Endothelial cell of umbilical vein (primary cell): Measurements from ENCODE around the gene KCNJ12. TPM values are rescaled to one million over a fixed set of nuclear protein-coding genes. Genes with fewer than 3 reads are reported as not detected.
"Not testable (repeated sequence)": the region's sequence is repeated elsewhere in the genome, so short reads cannot be mapped to it uniquely, and the experiment has no call there.

Source experiments
- BruUV-seq: library from RNA; stranded (reverse); fragments of 400-500 nt; replicated peaks from 2 replicates; lab custom pipeline; 2021; lab: Mats Ljungman, UMichigan
- CTCF ChIA-PET: fragments of 300-600, 350-600 bp; sonication (Branson Sonifier 250); formaldehyde crosslinking; loops from one replicate; lab custom pipeline; 2021; ENCODE audit warnings: antibody characterized with exemption, inconsistent platforms; lab: Charles Lee
- POLR2A ChIA-PET: fragments of 300-600, 350-600 bp; sonication (Branson Sonifier 250); formaldehyde crosslinking; loops from one replicate; lab custom pipeline; 2021; ENCODE audit warnings: antibody characterized with exemption, inconsistent platforms; lab: Charles Lee
- DNase-seq: peaks from one replicate; pipeline ENCODE4 v3.0.0-alpha.2; 2011; ENCODE audit warnings: low read depth, low spot score
- FAIRE-seq: peaks from 2 replicates; lab custom pipeline; 2011; peaks lifted over from hg19 to GRCh38; lab: Jason Lieb, UNC
- H2AFZ ChIP-seq: 2 replicates; pipeline ENCODE4 v1.6.0; 2012; ENCODE audit warnings: low read depth, low read length, control low read depth, inconsistent platforms
- H3K27ac ChIP-seq: 2 replicates; pipeline ENCODE4 v1.5.1; 2011; ENCODE audit warnings: low read depth, mild to moderate bottlenecking, control low read depth, low read length, moderate library complexity; ENCODE audit not compliant: insufficient read depth
- H3K27me3 ChIP-seq, 2 experiments: 2 replicates each; pipeline versions ENCODE4 v1.6.0 to v1.6.1; 2011; ENCODE audit warnings: low read length in 2 of 2, mixed read lengths in 1 of 2; ENCODE audit not compliant: control insufficient read depth in 2 of 2, insufficient read depth in 2 of 2
- H3K36me3 ChIP-seq, 2 experiments: 2 replicates in 1 of 2; 3 replicates in 1 of 2; pipeline ENCODE4 v1.5.1; 2011; ENCODE audit warnings: low read length in 2 of 2, mild to moderate bottlenecking in 1 of 2, moderate library complexity in 1 of 2; ENCODE audit not compliant: control insufficient read depth in 2 of 2, insufficient read depth in 2 of 2; ENCODE audit errors: extremely low read depth in 1 of 2
- H3K4me1 ChIP-seq: 3 replicates; pipeline ENCODE4 v1.5.1; 2011; ENCODE audit warnings: mild to moderate bottlenecking, low read length; ENCODE audit not compliant: control insufficient read depth, insufficient read depth; ENCODE audit errors: extremely low read depth
- H3K4me2 ChIP-seq: 2 replicates; pipeline ENCODE4 v1.6.1; 2011; ENCODE audit warnings: low read length, control low read depth, mixed read lengths; ENCODE audit not compliant: insufficient read depth
- H3K4me3 ChIP-seq, 3 experiments: fragments of 200-600 bp in 1 of 3; sonication (generic), shearing (Covaris generic) in 1 of 3; replicated peaks in 1 of 3; 2 replicates each; pipeline ENCODE4 v1.5.1; 2011 to 2016; ENCODE audit warnings: control low read depth in 3 of 3, low read length in 3 of 3, mild to moderate bottlenecking in 2 of 3, inconsistent platforms in 1 of 3, low read depth in 1 of 3, moderate library complexity in 1 of 3; ENCODE audit not compliant: insufficient read depth in 1 of 3
- H3K79me2 ChIP-seq: 2 replicates; pipeline ENCODE4 v1.6.0; 2012; ENCODE audit warnings: low read length, inconsistent platforms; ENCODE audit not compliant: control insufficient read depth, insufficient read depth
- H3K9ac ChIP-seq: replicated peaks from 2 replicates; pipeline ENCODE3; 2011; ENCODE audit warnings: low read length, control low read depth; ENCODE audit not compliant: insufficient read depth; ENCODE audit errors: extremely low read depth
- H3K9me1 ChIP-seq: replicated peaks from 3 replicates; pipeline ENCODE4 v1.6.0; 2011; ENCODE audit warnings: mild to moderate bottlenecking, low read length; ENCODE audit not compliant: control insufficient read depth, insufficient read depth; ENCODE audit errors: extremely low read depth
- H3K9me3 ChIP-seq: replicated peaks from 2 replicates; pipeline ENCODE4 v1.5.1; 2012; ENCODE audit warnings: low read length, inconsistent platforms; ENCODE audit not compliant: control insufficient read depth, insufficient read depth
- H4K20me1 ChIP-seq: replicated peaks from 2 replicates; pipeline ENCODE3; 2011; ENCODE audit warnings: mild to moderate bottlenecking, low read length; ENCODE audit not compliant: control insufficient read depth, insufficient read depth; ENCODE audit errors: extremely low read depth
- CTCF ChIP-seq, 2 donors: IDR thresholded peaks; 1 replicate in 1 of 2; 2 replicates in 1 of 2; pipeline ENCODE4 v1.5.1; 2011; ENCODE audit warnings: low read length in 2 of 2, mild to moderate bottlenecking in 2 of 2, moderate library complexity in 2 of 2, control low read depth in 1 of 2, inconsistent platforms in 1 of 2, low read depth in 1 of 2; ENCODE audit not compliant: insufficient read depth in 1 of 2; ENCODE audit errors: extremely low read depth in 1 of 2
- EZH2 ChIP-seq: IDR thresholded peaks from 2 replicates; pipeline ENCODE4 v1.6.1; 2012; ENCODE audit warnings: borderline replicate concordance, low read depth, mild to moderate bottlenecking, moderate library complexity, low read length, inconsistent platforms; ENCODE audit not compliant: severe bottlenecking
- FOS ChIP-seq: IDR thresholded peaks from 2 replicates; pipeline ENCODE4 v1.6.1; 2011; ENCODE audit warnings: mild to moderate bottlenecking, low read length, moderate library complexity, borderline replicate concordance; ENCODE audit not compliant: insufficient read depth
- GATA2 ChIP-seq: IDR thresholded peaks from 2 replicates; pipeline ENCODE4 v1.7.0; 2011; ENCODE audit warnings: low read depth, mild to moderate bottlenecking, moderate library complexity, mixed read lengths, low read length; ENCODE audit not compliant: insufficient read length, insufficient read depth
- JUN ChIP-seq: IDR thresholded peaks from 2 replicates; pipeline ENCODE4 v1.6.1; 2011; ENCODE audit warnings: borderline replicate concordance, low read depth; ENCODE audit not compliant: insufficient read length, insufficient read depth
- MAX ChIP-seq: IDR thresholded peaks from 2 replicates; pipeline ENCODE4 v1.6.1; 2011; ENCODE audit not compliant: insufficient read depth, insufficient read length
- MYC ChIP-seq: IDR thresholded peaks from one replicate; pipeline ENCODE4 v1.6.1; 2011; ENCODE audit warnings: mild to moderate bottlenecking, low read depth, low read length
- POLR2A ChIP-seq: IDR thresholded peaks from 2 replicates; pipeline ENCODE4 v1.6.1; 2012; ENCODE audit warnings: low read depth, mild to moderate bottlenecking, control low read depth, low read length
- POLR2AphosphoS5 ChIP-seq: IDR thresholded peaks from 2 replicates; pipeline ENCODE4 v1.6.1; 2012; ENCODE audit warnings: low read depth, mild to moderate bottlenecking, control low read depth, low read length, moderate library complexity; ENCODE audit not compliant: insufficient read depth
- dilution Hi-C: fragments of 300-500 bp; cut with MboI; formaldehyde crosslinking; loops from one replicate; pipeline ENCODE4 v1.15.0; 2019; ENCODE audit warnings: low sequenced_read_pairs; ENCODE audit not compliant: extremely low pct_ligation_motif_present
- intact Hi-C: fragments of 100-400 bp; cut with micrococcal nuclease; formaldehyde crosslinking; loops from one replicate; pipeline ENCODE4 v1.10.0; 2022
- polyA plus RNA-seq, 4 experiments: library from polyadenylated mRNA; depleted of rRNA in 3 of 4; stranded (reverse) in 3 of 4; unstranded in 1 of 4; fragments of >200 nt; gene quantifications; 2 replicates each; pipeline versions ENCODE4 v1.2.1 to v1.2.3, GENCODE V29; 2011 to 2012; ENCODE audit warnings: missing spikeins in 1 of 4
- total RNA-seq: library from RNA; stranded (reverse); gene quantifications from 2 replicates; pipeline ENCODE4 v1.2.3, GENCODE V29; 2021

Gene KCNJ12
- total and polyA plus RNA-seq, 2 donors (not counting 3 experiments of a cell fraction or from before 2014, with no cell fraction given), result 0.19 to 0.44 TPM

- no peak for TF ChIP-seq POLR2A
- TF ChIP-seq JUN, result no peak
- TF ChIP-seq MAX, result no peak
- TF ChIP-seq CTCF (IDR thresholded peaks at IDR 0.05; ENCODE audit: extremely low read depth in 1 of 2, insufficient read depth in 1 of 2, low read depth in 1 of 2, low read length in 2 of 2), result no peak
- TF ChIP-seq FOS, result no peak
- TF ChIP-seq MYC, result no peak
- TF ChIP-seq EZH2, result no peak
- TF ChIP-seq GATA2, result no peak
- TF ChIP-seq POLR2AphosphoS5, result no peak
- Histone ChIP-seq H3K79me2 (no peaks in the 10 kb centered on the region), H3K4me1 (peaks cover 3% of the 10 kb centered on the region), H3K9me1 (no peaks in the 10 kb centered on the region), H4K20me1 (no peaks in the 10 kb centered on the region), H3K27me3 (no peaks in the 10 kb centered on the region), H3K9me3 (no peaks in the 10 kb centered on the region), H3K4me3 (no peak overlapping the region), H3K4me2 (no peak overlapping the region), H2AFZ (no peak overlapping the region), H3K27ac (no peak overlapping the region), H3K9ac (no peak overlapping the region), H3K36me3 (no peaks in the 10 kb centered on the region)
- POLR2A ChIA-PET, result no interaction called here
- intact Hi-C loops, result no loop called here
- CTCF ChIA-PET, result interaction anchor here (0.9 kb wide), 1 partner anchor 23 kb away, joined by 3 read pairs; the partner anchor contains the start of gene KCNJ12
- BruUV-seq, result no TSS peak
- DNase-seq, result no peak
- FAIRE-seq, result no peak
- dilution Hi-C loops, result no loop called here
Observed at GRCh38 chr17:21399474-21400186, 23.5 kb downstream of the KCNJ12 start.

GRCh38 chr17:21400187-21400569 lies 24.0 kb downstream of the KCNJ12 start:
- H3K79me2 ChIP-seq, FAIRE-seq, H3K4me3 ChIP-seq, H3K27me3 ChIP-seq, H3K9me3 ChIP-seq, H3K36me3 ChIP-seq, intact Hi-C loops, H3K4me1 ChIP-seq, POLR2A ChIA-PET, H3K9ac ChIP-seq, H4K20me1 ChIP-seq, H3K27ac ChIP-seq, H3K4me2 ChIP-seq, H2AFZ ChIP-seq, DNase-seq, dilution Hi-C loops, H3K9me1 ChIP-seq, CTCF ChIA-PET, BruUV-seq: not testable (repeated sequence)
